Panc1 (cell line): ENCODE data around the gene CA12.

Experiments used
- POLR2AphosphoS5 ChIP-seq: IDR thresholded peaks from 2 replicates; pipeline ENCODE4 v1.6.1; 2012; ENCODE audit warnings: mild to moderate bottlenecking, low read depth, low read length, moderate library complexity
- SIN3A ChIP-seq: IDR thresholded peaks from 2 replicates; pipeline ENCODE4 v1.6.1; 2012; ENCODE audit warnings: low read depth, mild to moderate bottlenecking, low read length, moderate library complexity, borderline replicate concordance; ENCODE audit not compliant: insufficient read depth
- TCF7L2 ChIP-seq: IDR thresholded peaks from 2 replicates; pipeline ENCODE4 v1.6.1; 2011; ENCODE audit warnings: mild to moderate bottlenecking, low read depth, low read length, inconsistent platforms
- TF ChIP-seq, protein P1 (sequence below): fragments of 450-650 bp; IDR thresholded peaks from 2 replicates; pipeline ENCODE4 v1.5.1; 2017; ENCODE audit warnings: mild to moderate bottlenecking
- TF ChIP-seq, protein P2 (sequence below), 2 experiments: IDR thresholded peaks; 2 replicates each; pipeline ENCODE4 v1.6.1; 2011 to 2012; ENCODE audit warnings: low read depth in 2 of 2, control low read depth in 1 of 2, low read length in 1 of 2, mild to moderate bottlenecking in 1 of 2, moderate library complexity in 1 of 2; ENCODE audit not compliant: insufficient read depth in 1 of 2

DNA sequence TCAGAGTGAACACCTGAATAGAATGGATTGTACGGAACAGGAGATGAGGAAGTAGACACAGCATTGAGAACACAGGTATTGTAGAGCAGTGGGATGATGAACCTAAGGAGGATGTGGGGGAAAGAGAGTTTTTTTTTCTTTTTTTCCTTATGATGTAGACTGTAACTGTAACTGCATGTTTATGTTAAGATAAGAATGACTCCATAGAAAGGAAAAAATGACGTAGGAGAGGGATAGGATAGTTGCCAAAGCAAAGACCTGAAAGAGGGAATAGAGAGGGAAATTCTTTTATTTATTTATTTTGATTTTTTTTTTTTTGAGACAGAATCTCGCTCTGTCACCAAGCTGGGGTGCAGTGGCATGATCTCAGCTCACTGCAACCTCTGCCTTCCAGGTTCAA, 71.0 kb downstream of the CA12 start:
- TF ChIP-seq, protein P1, sequence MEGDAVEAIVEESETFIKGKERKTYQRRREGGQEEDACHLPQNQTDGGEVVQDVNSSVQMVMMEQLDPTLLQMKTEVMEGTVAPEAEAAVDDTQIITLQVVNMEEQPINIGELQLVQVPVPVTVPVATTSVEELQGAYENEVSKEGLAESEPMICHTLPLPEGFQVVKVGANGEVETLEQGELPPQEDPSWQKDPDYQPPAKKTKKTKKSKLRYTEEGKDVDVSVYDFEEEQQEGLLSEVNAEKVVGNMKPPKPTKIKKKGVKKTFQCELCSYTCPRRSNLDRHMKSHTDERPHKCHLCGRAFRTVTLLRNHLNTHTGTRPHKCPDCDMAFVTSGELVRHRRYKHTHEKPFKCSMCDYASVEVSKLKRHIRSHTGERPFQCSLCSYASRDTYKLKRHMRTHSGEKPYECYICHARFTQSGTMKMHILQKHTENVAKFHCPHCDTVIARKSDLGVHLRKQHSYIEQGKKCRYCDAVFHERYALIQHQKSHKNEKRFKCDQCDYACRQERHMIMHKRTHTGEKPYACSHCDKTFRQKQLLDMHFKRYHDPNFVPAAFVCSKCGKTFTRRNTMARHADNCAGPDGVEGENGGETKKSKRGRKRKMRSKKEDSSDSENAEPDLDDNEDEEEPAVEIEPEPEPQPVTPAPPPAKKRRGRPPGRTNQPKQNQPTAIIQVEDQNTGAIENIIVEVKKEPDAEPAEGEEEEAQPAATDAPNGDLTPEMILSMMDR, result no peak
- TF ChIP-seq, protein P2, sequence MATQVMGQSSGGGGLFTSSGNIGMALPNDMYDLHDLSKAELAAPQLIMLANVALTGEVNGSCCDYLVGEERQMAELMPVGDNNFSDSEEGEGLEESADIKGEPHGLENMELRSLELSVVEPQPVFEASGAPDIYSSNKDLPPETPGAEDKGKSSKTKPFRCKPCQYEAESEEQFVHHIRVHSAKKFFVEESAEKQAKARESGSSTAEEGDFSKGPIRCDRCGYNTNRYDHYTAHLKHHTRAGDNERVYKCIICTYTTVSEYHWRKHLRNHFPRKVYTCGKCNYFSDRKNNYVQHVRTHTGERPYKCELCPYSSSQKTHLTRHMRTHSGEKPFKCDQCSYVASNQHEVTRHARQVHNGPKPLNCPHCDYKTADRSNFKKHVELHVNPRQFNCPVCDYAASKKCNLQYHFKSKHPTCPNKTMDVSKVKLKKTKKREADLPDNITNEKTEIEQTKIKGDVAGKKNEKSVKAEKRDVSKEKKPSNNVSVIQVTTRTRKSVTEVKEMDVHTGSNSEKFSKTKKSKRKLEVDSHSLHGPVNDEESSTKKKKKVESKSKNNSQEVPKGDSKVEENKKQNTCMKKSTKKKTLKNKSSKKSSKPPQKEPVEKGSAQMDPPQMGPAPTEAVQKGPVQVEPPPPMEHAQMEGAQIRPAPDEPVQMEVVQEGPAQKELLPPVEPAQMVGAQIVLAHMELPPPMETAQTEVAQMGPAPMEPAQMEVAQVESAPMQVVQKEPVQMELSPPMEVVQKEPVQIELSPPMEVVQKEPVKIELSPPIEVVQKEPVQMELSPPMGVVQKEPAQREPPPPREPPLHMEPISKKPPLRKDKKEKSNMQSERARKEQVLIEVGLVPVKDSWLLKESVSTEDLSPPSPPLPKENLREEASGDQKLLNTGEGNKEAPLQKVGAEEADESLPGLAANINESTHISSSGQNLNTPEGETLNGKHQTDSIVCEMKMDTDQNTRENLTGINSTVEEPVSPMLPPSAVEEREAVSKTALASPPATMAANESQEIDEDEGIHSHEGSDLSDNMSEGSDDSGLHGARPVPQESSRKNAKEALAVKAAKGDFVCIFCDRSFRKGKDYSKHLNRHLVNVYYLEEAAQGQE (IDR thresholded peaks at IDR 0.05; ENCODE audit: insufficient read depth in 1 of 2, low read depth in 2 of 2, low read length in 1 of 2), result no peak
- TF ChIP-seq SIN3A, result no peak
- TF ChIP-seq POLR2AphosphoS5, result no peak
- no peak for TF ChIP-seq TCF7L2
